Activated naive CD4-positive, alpha-beta T cell treated with Interleukin-2 at 50 U/mL for 16 hours (primary cell): ENCODE results near the gene IL10.

Source experiments
- DNase-seq: peaks from one replicate; pipeline ENCODE4 v3.0.0-alpha.2; 2020

The IL10 gene

DNA sequence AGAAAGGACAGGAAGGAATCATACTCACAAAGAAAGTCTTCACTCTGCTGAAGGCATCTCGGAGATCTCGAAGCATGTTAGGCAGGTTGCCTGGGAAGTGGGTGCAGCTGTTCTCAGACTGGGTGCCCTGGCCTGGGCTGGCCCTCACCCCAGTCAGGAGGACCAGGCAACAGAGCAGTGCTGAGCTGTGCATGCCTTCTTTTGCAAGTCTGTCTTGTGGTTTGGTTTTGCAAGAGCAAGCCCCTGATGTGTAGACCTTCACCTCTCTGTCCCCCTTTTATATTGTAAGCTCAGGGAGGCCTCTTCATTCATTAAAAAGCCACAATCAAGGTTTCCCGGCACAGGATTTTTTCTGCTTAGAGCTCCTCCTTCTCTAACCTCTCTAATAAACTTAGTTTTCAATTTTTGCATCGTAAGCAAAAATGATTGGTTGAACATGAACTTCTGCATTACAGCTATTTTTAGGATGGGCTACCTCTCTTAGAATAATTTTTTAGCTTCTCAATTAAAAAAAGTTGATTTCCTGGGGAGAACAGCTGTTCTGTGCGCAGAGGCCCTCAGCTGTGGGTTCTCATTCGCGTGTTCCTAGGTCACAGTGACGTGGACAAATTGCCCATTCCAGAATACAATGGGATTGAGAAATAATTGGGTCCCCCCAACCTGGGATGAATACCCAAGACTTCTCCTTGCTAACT, at the start of gene IL10:
IL10 (minus strand) TSS at position 252 of the 695 bp plus-strand sequence; CDS start at position 193, 59 bp downstream.
- no peak for DNase-seq

GRCh38 chr1:206821493-206821892, 49.2 kb upstream of the IL10 start:
- DNase-seq: no peak

- peak; percentile 22 for DNase-seq
These were observed 44.3 kb upstream of the IL10 start for GRCh38 chr1:206816390-206817287.

DNA sequence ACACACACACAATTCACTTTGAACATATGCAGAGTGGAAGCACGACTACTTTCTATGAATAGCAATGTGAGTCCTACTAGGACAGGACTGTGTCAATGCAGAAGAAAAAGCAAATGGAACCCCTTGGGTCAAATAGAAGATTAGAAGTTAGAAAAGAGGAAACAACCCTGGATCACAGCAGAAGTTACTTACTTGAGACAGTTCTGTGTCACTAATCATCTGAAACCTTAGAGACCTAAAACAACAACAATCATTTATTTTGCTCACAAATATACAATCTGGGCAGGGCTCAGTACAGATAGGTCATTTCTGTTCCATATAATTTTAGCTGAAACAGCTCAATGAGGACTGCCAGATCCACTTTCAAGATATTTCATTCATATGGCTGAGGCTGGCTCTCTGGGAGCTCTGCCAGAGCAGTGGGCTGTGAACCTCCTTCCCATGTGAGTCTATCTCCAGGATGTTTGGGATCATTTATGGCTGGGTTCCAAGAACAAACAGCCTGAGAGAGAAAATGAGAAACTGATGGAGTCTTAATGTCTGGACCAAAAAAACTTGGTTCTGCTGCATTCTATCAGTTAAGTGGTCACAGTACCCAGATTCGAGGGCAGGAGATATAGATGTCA, 42.5 kb upstream of the IL10 start:
- DNase-seq: no peak

DNA sequence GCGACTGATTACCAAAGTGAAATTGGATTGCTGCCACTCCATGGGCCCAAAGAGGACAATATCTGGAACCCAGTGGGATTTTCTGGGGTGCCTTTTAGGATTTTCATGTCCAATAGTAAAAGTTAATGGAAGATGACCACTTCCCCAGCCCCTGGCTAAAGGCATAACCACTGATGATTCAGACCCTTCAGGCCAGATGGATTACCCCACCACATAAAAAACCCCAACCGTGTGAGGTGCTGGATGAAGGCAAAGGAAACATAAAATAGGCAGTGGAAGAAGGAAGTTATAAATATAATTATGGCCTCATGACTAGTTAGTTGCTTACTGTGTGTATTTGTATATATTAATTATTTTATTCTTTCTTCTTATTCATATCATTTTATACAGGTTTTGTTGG, 40.2 kb upstream of the IL10 start:
- no peak for DNase-seq

DNA sequence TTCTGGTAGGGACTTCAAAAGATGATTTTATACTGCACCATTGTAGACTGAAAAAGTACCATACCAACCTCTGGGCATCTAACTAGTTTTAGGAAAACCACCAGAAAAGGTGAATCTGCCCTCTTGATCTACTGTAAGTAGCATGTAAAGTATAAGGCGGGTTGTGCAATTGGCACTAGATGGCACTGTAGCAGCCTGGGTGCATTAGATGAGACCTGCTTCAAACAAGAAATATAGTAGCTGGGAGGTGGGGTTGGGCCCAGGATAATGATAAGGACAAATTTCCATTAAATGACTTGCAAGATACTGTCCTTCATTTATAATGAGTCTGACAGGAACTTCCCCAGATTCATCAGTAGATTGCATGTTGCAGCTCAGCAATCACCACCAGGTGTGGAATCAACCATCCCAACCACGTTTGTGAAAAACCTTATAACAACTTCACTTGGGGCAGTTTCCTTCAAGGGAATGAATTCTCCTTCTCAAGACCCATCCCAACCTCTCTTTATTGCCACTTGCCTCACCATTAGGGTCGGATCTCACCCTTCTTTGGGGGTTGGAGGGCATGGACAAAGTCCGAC, 37.3 kb upstream of the IL10 start:
- peak; percentile 32 for DNase-seq

- peak; percentile 43 for DNase-seq
These were observed 36.3 kb upstream of the IL10 start for GRCh38 chr1:206808615-206809014.

GRCh38 chr1:206805357-206805756, 33.1 kb upstream of the IL10 start:
- DNase-seq: no peak

- DNase-seq: no peak
These were observed 32.0 kb upstream of the IL10 start for GRCh38 chr1:206804156-206804737.

DNA sequence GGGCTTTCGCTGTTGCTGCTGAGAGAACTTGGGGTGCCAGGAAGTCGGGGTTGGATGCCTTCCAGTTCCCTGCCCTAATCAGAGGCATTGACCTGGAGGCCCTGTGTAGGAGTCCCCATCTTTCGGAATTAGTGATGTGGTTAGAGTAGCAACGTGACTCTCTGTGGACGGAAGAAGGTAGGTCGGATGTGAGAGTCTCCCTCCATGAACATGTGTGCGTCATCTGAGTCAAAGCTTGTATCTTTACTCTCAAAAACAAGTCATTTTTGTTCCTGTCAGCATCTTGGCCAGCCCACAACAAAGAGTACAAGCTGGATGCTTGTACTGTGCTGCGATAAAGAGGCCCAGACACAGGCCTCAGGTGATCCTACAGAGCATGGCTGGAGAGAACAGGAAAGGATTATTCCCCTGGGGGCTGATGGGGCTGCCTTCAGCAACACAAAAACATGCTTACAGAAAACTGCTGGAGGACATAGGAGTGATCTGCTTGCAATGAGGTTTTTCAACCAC, 31.0 kb upstream of the IL10 start:
- peak; percentile 77 for DNase-seq

- no peak for DNase-seq
These were observed 30.1 kb upstream of the IL10 start for GRCh38 chr1:206802401-206802800.

GRCh38 chr1:206801467-206801866, 29.2 kb upstream of the IL10 start:
- no peak for DNase-seq

DNA sequence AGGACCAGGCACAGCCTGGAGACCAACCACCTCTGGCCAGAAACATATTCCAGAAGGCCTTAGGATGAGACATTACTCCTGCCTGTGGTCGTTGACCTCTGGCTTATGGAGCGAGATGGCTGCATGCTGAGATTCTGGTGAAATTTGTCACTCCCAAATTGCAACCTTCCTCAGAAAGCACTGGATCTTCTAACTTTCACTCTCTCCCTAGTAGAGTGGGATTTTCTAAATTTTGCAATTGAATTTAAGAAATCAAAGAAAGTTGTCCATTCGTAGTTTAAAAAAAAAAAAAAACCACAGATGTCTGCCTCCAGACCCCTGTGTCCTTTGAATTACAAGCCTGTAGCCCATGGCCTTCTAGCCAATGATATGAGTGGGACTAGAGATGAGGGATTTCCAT, 28.6 kb upstream of the IL10 start:
- no peak for DNase-seq

- DNase-seq: no peak
These were observed 28.1 kb upstream of the IL10 start for GRCh38 chr1:206800411-206800810.

DNA sequence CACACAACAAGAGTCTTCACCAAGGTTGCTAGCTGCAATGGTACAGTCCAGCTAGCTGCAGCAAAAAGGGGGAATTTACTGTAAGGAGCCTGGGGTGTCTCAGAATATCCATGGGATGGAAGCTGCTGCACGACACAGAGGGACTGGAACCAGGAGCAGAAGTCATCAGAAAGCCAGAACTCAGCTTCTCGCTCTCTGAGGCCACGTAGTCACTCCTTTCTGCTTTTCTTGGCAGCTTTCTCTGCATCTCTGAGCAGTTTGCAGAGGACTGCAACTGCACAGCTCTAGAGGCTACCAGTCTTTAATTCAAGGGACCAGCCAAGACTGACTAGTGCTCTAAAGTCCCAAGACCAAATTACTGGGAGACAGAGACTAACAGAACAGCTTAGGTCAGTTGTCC, 27.0 kb upstream of the IL10 start:
- DNase-seq: no peak

- peak; percentile 38 for DNase-seq
These were observed 26.2 kb upstream of the IL10 start for GRCh38 chr1:206798384-206798996.

- DNase-seq: no peak
These were observed 25.5 kb upstream of the IL10 start for GRCh38 chr1:206797534-206798383.

DNA sequence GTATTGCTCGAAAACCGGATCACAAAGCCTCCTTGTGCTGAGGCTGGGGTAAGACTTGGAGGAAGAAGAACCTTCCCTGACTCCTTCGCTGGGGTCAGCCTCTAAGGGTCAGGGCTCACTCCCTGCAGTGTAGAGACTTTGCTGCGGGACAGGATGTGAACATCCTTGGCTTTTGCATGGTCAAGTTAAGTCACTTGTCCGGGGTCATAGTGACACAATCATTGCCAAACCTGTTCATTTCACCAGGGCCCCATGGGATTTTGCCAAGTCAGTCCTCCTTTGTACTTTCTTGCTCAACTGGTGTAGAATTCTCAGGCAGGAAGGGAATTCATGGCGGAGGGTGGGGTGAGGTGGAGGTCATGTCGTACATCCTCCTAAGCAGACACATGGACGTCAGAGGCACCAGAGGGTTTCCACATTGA, 24.7 kb upstream of the IL10 start:
- DNase-seq: no peak

DNA sequence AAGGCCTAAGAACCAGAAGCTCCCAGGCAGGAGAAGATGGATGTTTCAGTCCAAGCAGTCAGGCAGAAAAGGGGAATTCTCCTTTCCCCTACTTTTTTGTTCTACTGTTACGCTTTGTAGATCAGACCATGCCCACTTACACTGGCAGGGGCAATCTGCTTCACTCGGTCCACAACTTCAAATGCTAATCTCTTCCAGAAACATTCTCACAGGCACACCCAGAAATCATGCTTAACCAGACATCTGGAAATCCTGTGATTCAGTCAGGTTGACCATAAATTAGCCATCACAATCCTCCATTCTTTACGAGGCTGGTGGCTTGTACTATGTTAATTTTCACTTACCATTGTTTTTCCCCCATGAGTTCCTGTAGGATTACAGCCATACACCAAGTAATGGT, 23.8 kb upstream of the IL10 start:
- no peak for DNase-seq

DNA sequence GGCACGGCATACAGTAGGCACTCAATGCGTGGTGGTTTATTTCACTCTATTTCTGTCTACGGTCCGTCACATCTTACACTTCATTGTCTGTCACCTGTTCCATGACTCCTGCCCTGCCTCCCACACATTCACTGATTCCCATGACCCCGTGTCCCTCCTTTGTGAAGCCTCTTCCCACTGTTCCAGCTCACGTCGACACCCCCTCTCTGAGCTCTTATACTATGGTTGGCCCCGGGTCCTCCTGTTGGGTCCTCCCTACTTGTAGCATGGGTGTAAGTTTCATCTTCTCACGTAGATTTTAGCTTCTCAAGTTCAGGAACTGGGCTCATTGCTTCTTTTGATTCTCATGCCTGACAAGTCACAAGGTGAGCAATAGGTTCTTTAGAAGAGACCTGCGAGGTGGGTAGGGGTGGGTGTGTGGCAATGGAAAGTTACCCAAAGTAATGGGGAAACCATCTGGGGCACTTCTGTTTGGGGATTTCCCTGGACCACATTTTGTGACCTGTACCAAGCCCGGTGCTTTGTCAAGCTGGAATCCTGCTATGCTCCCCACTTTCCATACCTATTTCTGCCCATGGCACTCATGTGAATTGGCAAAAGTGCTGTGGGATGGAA, 22.1 kb upstream of the IL10 start:
- DNase-seq: peak; percentile 72

- DNase-seq: no peak
These were observed 21.3 kb upstream of the IL10 start for GRCh38 chr1:206793620-206794019.
